Measurements from ENCODE around the gene NPY4R.
"Not testable (repeated sequence)": the region's sequence is repeated elsewhere in the genome, so short reads cannot be mapped to it uniquely, and the experiment has no call there.

The NPY4R gene

DNA sequence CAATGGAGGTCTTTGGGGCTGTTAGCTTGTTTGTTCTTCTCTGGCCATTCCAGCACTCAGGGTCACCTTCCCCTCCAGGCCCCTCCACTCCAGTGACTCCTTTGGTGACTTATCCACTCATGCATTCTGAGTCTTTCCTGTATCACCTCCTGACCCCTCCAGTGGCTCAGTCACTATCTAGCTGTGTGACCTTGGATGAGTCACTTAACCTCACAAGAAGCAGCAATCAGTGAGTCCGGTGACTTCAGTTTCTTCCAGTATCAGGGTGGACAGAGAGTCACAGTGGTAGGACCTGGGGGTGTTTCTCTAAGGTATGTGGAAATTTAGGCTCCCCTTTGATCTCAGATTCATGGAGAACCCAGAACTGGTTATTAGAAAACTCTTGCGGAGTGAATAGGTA, 9.8 kb downstream of the NPY4R start:
- not testable (repeated sequence) for DNase-seq (ENCODE audit: low read depth)

DNA sequence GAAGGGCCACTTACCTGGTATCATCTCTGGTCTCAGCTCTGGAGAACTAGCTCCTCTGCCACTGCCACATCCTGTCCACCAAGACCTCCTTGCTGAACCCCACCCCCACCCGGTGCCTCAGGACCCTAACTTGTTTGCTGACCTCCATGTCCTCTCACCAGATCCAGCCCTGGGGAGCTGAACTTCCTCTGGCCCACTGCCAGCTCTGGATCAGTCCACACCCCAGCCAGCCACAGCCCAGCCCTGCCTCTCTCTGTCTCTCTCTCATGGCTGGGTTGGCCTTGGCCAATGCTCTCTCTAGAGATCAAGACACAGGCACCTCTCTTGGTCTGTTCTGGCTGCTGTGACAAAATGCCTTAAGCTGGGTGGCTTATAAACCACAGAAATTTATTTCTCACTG, 14.4 kb downstream of the NPY4R start:
- not testable (repeated sequence) for DNase-seq (ENCODE audit: low read depth)

- not testable (repeated sequence) for DNase-seq (ENCODE audit: low read depth)
Measured at GRCh38 chr10:46450829-46451228, 14.9 kb downstream of the NPY4R start.

DNA sequence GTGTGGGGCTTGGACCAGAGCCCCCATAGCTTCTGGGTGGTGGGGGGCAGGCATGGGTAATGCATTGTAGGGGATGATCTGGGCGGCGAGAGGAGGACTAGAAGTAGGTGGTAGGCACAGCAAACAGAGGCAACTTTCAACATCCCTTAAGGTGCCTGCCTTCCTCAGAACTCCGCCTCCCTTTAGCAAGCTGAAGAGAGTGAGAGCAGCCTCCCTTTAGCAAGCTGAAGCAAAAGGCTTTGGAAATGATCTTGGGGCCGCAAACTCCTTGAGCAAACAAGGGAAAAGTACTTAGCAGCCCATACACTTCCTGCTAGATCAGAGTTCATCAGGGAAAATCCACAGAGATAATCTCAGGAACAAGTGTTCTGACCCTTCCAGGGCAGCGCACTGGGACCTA, 18.3 kb downstream of the NPY4R start:
- DNase-seq (ENCODE audit: low read depth): not testable (repeated sequence)

GRCh38 chr10:46445389-46446122, 20.2 kb downstream of the NPY4R start:
- DNase-seq (ENCODE audit: low read depth): not testable (repeated sequence)

DNA sequence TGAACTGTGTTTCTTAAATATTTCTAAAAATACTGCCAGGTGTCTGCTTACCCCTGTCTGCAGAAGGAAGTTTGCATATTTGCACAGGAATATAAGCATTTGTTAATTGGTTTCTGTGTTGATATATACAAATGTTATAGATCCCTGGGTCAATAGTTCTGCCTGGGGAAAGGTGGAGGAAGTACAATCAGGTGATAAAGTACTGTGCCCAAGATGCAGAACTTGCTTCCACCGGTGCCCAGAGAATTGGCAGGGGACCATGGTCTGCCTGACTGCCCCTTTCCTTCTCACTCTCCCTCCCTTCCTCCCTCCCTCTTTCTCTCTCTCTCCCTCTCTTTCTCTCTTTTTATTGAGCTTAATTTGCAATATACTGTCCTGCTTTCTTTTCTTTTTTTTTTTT, 22.3 kb downstream of the NPY4R start:
- DNase-seq (ENCODE audit: low read depth): not testable (repeated sequence)

DNA sequence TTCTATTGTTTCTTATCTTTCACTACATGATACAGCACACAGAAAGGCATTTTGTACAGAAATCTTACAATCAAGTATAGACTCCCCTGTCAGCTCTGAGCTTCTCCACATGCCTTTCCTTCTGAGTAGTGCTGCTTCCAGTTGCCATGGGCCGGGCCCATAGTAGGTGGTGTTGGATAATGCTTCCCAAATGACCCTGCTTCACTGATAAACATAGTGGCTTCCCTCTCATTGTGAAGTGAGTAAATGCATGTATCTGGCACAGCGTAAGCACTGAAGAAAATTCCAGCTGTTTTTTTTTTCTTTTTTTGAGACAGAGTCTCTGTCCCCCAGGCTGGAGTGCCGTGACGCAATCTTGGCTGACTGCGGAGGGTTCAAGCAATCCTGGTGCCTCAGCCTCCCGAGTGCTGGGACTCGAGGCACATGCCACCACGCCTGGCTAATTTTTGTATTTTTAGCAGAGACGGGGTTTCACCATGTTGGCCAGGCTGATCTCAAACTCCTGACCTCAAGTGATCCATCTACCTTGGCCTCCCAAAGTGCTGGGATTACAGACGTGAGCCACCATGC, 23.0 kb downstream of the NPY4R start:
- DNase-seq (ENCODE audit: low read depth): not testable (repeated sequence)

GRCh38 chr10:46441837-46442278, 23.9 kb downstream of the NPY4R start:
- DNase-seq (ENCODE audit: low read depth): not testable (repeated sequence)

GRCh38 chr10:46440942-46441341, 24.8 kb downstream of the NPY4R start:
- DNase-seq (ENCODE audit: low read depth): not testable (repeated sequence)

DNA sequence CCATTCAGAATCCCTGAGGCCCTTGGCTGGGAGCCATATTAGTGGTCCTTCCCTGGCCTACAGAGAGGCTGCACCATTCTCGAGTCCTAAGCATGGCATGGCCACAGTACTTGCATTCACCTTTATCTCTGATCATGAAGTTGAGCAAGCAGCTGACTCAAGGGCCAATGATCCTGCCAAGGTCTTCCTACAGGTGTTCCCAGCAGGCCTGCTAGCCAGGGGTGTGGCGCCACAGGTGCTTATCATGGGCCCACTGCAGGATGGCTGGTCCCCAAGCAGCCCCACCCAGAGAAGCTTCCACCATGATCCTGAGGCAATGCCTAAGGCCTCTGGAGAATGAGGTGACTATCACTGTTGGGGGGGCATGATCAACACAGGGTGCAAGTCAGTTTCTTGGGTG, 42.2 kb downstream of the NPY4R start:
- DNase-seq (ENCODE audit: low read depth): not testable (repeated sequence)

GRCh38 chr10:46419570-46420379, 46.0 kb downstream of the NPY4R start:
- not testable (repeated sequence) for DNase-seq (ENCODE audit: low read depth)

DNA sequence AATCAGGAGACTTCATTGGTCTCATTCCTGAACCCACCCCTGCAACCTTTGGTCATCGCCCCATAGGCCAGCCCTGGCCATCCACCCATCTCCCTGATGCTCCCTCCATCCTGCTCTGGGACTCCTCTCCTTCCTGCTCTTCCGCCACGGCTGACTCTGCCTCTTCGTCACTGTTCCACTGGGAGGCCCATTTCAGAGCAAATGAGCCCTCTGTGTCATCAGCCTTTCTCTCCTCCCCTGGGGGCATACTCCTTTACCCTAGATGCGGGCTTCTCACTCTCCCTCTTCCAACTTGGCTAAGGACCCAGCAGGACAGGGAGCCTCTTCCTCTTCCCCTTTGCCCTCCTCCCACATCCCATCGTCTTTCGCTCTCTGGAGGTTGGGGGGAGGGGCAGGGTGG, 47.5 kb downstream of the NPY4R start:
- not testable (repeated sequence) for DNase-seq (ENCODE audit: low read depth)

GRCh38 chr10:46415291-46415690, 50.5 kb downstream of the NPY4R start:
- not testable (repeated sequence) for DNase-seq (ENCODE audit: low read depth)

- not testable (repeated sequence) for DNase-seq (ENCODE audit: low read depth)
Measured at GRCh38 chr10:46412665-46413064, 53.1 kb downstream of the NPY4R start.

DNA sequence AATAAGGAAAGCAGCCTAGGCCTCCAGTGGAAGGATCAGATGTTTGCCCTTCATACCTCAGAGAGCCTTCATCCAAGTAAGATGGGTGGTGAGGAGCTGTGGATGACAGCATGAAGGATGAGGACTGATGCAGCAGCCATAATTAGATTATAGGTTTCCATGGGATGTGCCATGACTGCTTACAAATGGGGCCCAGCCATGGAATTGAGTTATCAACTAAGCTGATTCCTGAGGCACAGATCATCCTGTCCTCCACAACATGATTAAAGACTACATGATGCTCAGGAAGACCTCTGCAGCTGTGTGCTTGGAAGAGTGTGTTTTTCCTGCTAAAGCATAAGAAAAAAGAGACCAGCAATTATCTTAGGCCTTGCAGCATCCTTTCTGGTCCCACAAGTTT, 54.6 kb downstream of the NPY4R start:
- DNase-seq (ENCODE audit: low read depth): not testable (repeated sequence)

Data from activated T-helper 1 cell treated with Interleukin-2 at 50 U/mL for 16 hours (primary cell).